HG02763 (cell line): ENCODE measurements around the gene GYPB.
"Not testable (repeated sequence)": the region's sequence is repeated elsewhere in the genome, so short reads cannot be mapped to it uniquely, and the experiment has no call there.

Experiments
- ATAC-seq: cut with Tn5 transposase; IDR thresholded peaks from one replicate; pipeline ENCODE4 v1.9.1; 2021; ENCODE audit warnings: mild to moderate bottlenecking, moderate library complexity; ENCODE audit not compliant: unreplicated experiment

GYPB gene

DNA sequence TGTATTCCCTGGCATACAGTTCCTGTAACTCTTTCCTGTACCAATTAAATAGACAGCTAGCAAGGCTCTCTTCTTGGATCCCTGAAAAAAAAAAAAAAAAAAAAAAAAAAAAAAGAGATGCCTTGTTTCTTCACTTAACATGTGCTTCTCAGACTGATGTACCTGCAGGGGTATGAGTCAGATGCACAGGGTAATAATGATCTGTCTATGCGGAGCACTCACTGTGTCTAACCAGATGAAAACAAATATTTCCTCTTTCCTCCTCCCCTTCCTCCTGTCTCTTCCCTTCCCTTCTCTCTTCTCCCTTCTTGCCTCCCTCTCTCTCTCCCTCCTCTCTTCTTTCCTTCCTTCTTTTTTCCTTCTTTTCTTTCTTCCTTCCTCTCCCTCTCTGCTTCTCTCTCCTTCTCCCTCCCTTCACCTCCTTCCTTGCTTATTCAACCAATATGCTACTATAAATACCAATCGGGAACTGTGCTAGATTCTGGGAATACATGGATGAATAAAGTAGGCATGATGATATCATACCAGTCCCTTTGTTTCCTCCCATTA lies 3.0 kb downstream of the GYPB start:
- not testable (repeated sequence) for ATAC-seq

DNA sequence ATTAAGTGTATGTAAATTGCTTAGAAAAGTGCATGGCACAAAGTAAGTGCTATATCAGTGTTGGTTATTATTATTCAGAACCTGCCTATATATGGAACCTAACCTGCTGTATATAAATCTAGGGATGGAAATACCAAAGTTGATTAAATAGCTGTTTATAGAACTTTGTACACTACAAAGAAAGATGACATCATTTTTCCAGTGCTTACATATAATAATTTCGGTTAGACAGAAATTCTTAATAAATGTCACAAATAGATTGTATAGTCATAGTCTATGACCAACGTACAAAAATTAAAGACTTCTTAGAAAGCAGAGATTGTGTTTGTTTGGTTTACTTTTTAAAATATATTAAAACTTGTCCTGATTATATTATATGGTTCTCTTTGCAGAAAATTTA lies 4.4 kb downstream of the GYPB start:
- no peak for ATAC-seq

DNA sequence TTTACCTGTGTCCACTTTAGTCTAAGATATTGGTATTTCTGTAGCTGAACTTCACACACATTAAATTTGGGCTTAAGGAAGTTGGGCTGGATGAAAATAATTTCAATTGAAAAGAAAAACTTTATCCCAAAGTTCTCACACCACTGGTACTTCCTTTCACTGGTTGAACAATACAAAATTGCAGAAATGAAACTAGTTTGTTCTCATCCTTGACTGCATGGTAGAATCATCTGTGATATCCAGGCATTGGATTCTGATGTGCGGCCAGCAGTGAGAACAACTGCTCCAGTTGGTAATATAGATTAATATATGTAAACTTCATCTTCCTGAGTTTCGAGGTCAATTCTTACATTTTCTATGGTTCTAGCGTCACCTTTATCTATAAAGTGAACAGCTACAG lies 10.6 kb downstream of the GYPB start:
- not testable (repeated sequence) for ATAC-seq

DNA sequence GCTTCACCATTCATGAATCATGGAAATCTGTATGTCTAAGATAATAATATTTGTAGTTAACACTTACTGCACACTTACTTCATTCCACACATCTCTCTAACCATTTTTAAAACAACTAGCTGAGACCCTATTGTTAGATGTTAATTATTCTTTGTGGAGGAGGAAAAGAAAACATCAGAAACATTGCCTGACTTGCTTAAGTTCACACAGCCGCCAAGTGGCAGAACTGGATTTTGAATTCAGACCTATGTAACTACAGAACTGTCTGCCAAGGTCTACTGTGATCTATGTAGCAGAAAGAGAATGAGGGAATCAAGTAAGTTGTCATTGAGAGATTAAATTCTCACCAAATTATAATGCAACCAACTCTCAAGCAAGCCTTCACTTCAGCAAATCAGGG lies 11.2 kb downstream of the GYPB start:
- not testable (repeated sequence) for ATAC-seq

DNA sequence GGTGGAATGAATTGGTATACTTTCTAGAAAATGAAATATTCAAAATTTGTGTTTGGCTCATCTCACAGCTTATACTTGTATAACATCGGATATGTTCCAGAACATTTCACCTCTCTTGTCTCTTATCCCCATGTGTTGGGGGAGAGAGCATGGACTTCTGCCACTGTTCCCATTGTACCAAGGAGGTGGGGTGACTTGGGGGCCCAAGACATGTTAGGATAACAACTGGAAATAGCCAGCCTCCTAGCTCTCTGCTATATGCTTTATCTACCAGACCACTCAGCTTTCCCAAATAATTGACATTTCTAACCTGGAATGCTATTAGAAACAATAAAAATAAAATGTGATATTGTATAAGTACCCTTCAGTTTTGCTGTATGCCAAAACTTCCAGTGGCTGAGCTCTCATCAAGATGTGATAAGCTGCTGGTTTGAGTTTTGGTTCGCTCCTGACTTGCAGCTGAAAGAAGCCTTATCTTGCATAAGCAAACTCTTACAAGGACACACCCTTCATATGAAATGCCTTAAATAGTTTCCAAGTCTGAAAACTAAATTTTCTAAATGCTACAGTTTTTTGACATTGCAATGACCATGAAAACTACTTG lies 12.9 kb downstream of the GYPB start:
- not testable (repeated sequence) for ATAC-seq

DNA sequence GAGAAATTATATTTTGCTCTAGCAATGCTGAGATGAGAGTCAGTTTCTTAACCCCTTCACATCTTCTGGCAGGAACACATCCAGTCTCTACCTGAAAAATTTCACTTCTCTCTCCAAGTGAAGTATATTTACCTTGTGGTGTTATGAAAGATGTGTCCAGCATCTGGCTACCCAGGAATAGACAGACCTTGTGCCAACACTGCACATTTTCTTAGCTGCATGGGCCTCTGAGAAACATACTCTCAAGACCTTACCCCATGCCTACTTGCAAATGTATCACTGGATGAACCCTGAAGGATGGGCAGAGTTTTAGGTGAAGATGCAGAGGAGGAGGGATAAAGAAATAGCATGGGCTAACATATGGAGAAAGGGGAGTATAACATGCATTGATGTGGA lies 13.6 kb downstream of the GYPB start:
- ATAC-seq = not testable (repeated sequence)

DNA sequence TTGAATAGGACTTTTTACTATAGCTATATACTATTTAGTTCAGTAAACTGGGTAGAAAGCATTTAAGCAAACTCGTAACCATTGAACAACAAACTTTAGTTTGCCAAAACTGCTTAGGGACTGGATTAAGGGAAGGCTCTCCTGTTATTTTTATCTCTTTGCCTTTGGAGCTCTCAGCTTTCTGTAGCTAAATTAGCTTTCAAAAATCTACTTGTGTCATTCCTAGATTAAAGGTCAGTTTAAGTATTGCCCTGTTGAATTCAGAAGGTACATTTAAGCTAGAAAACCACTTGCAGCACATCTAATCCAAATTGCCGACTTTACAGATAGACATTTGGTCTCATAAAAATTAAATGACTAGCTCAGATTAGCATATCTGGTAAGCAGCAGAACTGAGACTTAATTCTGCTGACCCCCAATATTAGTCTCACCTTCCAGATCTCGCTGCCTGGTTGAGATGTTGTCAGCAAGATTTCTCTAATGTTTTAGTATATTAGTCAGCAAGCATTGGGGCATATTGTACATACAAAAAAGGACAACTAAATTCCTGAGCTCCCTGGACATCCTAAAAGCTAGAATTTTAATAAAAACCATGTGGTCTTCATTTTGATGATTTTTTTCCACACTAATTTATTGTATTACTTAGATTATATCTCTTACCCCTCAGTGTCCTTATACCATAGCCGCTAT lies 14.2 kb downstream of the GYPB start:
- not testable (repeated sequence) for ATAC-seq

DNA sequence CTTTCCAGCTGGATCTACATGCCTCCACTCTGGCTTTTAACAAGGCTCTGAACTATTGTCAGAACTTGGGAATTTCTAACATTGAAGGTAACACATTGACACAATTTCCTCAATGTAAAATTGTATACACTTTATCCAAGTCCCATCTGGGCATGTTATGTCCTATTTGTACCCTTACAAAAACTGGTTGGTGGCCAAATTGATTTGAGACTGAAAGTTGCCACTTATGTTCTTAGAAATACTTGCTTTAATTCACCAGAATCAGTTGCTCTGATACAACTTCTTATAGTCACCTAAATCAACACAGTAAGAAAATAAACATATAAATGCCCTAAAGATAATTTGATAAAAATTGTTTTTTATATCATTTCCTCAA lies 15.3 kb downstream of the GYPB start:
- ATAC-seq = not testable (repeated sequence)

DNA sequence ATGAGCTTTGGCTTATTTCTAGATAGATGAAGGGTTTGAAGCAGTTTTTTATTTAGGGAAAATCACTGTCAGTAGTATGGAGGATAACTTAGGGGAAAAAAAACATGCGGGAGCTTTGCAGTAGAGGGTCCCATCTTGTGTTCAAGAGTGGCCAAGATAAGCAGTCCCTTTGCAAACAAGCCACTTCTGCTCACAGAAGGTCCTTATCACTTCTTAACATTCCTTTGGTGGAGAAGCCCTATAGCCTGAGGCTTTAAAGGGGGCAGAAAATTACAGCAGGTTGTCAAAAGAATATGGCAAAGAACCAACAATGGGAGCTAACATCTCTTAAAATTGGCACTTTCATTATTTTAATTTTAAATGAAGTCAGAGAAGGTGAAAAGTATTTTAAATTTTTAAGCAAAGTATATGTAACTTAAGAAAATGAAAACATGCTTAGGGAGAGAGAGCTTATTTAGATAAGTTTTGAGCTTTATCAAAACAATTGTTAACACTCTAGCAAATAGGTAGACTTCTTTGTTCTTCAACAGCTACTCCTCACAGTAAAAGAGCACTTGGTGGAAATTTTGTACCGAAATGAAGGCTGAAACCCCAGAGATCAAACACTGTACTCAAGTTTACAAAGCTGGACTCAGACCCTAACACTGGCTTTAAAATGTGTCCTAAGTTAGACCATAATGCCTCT lies 15.8 kb downstream of the GYPB start:
- ATAC-seq = not testable (repeated sequence)

DNA sequence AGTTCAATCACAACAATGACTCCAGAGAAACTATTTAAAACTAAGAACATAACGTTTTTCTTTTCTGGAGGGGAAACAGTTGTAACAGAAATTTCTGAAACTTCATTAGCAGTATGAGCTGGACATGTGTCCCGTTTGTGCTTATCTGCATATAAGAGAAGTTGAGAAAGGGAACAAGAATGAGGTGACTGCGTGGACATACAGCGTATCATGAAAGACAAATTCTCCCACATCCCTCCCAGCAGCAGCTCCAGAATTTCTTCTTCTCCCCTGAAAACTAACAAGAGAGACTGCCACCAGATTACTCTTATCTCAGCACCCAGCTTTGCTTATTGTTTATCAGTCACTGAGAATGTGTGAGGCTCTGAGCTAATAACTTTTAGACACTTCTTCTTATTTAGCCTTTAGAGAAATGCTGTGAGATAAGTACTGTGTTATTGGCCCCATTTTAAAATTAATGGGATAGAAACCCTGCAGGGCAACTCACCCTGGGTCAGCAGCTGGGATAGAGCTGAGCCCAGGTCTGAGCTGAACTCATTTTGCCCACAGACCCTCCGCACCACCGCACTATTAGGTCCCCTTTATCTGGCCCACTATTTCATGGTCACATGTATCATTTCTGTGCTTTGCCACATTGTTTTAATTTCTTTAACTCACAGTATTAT lies 18.7 kb downstream of the GYPB start:
- not testable (repeated sequence) for ATAC-seq

DNA sequence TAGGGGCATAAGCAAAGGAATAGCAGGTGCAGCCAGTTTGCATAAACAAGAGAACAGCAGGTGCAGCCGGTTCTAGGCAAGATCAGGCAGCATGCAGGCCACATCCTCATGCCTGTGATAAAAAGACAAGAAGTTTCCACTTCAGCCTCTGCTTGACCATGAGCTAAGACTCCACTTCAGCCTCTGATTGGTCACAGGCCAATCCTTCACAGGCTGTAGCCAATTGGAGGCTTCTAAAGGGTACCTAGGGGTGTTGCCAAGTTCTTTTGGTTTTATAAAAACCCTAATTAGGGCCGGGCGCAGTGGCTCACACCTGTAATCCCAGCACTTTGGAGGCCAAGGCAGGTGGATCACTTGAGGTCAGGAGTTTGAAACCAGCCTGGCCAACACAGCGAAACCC lies 23.0 kb downstream of the GYPB start:
- not testable (repeated sequence) for ATAC-seq

DNA sequence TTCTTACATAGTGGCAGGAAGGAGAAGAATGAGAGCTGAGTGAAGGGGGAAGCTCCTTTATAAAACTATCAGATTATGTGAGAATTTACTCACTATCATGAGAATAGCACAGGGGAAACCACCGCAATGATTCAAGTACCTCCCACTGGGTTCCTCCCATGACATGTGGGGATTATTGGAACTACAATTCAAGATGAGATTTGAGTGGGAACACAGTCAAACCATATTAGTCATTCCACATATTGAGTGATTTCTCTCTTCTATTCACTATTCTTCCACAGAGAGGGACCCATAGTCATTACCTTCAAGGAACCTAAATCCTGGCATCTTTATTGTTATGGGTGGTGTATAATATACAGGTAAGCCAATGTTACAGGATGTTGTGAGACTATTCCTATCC lies 27.4 kb downstream of the GYPB start:
- not testable (repeated sequence) for ATAC-seq

DNA sequence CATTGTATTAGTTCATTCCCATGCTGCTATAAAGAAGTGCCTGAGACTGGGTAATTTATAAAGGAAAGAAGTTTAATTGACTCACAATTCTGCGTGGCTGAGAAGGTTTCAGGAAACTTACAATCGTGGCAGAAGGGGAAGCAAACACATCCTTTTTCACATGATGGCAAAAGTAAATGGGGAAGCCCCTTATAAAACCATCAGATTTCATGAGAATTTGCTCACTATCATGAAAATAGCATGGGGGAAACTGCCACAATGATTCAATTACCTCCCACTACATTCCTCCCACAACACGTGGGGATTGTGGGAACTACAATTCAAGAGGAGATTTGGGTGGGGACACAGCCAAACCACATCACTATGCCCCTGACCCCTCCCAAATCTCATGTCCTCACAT lies 28.5 kb downstream of the GYPB start:
- ATAC-seq = not testable (repeated sequence)

DNA sequence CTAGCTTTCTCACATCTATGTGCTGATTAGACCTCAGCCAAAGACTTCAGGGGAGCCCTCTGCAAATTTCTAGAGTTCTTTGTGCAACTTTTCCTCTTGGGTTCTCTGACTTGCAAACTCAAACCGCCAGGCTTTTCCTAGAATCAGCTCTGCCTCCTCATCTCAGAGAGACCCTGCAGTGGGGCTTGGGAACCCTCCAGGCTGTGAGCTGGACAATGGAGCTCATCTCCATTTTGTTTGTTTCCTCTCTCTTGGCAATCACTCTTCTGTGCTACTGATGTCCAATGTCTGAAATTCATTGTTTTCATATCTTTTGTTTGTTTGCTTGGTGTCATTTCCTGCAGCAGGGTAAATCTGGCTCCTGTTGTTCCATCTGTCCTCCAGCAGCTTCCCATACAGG lies 33.0 kb downstream of the GYPB start:
- ATAC-seq = no peak

DNA sequence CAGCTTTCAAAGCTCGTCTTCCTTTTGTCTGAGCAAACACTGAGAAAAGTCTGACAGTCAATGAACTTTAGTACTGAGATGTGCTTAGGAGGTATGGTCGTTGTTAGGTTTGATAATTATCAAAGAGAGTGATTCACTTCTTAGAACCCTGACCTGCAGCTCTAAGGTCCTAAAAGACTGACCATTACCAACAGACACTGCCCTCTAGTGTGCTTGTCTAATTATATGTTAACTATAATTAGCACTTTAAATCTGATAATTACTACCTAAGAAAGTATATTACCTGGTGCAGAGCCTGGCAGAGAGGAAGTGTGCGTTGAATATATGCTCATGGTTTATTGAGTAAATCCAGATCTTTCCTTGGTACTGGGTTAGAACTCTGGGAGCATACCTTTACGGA lies 38.4 kb downstream of the GYPB start:
- ATAC-seq = not testable (repeated sequence)

DNA sequence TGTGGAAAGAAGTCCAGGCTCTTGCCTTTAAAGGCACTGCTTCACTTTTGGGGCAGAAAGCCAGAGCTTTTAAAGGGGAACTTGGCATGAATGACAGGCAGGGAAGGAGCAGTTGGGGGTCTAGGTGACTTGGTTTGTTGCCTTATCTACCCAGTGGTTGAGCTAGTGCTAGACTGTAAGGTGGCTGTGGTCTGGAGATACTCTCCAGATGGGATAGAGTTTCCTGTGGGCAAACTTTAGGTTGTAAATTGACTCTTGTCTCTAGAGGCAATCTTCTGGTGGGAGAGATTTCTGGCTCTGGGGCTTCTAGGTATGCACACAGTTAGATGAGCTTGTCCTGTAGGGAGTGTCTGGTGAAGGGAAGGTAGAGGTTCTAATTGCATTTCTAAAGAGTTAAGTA lies 43.7 kb downstream of the GYPB start:
- ATAC-seq = not testable (repeated sequence)

DNA sequence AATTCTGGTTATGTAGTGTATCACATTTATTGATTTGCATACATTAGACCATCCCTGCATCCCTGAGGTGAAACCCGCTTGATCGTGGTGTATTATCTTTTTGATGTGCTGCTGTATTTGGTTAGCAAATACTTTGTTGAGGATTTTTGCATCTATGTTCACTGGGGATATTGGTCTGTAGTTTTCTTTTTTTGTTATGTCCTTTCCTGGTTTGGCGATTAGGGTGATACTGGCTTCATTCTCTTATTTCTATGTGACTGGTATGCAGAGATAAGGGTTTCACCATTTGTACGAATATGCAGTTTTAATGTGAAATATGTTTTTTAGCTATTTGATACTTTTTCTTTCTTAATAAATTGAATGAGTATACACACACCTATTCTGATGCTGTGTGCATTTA lies 45.2 kb downstream of the GYPB start:
- ATAC-seq = not testable (repeated sequence)

DNA sequence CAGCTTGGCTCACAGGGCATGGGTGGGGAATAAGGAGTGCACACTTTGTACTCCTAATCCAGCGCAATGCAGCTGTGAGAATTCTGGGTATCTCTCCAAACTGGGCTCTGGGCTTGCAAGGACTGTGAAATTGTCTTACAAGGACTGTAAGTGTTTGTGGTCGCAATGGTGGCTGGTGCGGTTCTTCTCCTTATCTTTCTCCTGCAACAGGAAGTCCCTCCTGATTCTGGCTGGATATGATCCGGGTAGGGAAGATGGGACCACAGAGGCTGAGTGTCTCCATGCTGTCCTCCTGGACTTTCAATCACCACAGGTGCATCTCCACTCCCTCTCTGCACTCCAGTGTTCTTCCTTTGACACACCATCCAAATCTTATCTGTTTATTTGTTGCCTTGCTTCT lies 58.1 kb downstream of the GYPB start:
- ATAC-seq = no peak

DNA sequence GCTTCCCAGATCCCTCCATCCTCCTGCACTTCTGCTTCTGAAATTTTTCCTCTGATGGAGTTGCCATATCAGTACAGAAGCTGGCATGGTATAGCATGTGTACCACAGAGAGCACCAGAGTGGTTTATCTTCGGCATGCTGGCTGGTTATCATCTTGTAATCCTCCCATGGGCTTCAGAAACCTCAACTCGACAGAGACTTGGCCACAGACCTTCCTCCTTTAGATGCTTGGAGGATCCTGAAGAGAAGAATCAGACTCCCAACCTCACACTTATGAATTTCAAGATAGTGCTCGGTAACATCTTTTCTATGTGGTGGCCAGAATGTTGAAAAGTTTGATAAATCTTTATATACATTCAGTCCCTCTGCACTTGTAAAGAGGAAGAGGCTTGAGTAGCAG lies 63.9 kb downstream of the GYPB start:
- ATAC-seq = not testable (repeated sequence)

DNA sequence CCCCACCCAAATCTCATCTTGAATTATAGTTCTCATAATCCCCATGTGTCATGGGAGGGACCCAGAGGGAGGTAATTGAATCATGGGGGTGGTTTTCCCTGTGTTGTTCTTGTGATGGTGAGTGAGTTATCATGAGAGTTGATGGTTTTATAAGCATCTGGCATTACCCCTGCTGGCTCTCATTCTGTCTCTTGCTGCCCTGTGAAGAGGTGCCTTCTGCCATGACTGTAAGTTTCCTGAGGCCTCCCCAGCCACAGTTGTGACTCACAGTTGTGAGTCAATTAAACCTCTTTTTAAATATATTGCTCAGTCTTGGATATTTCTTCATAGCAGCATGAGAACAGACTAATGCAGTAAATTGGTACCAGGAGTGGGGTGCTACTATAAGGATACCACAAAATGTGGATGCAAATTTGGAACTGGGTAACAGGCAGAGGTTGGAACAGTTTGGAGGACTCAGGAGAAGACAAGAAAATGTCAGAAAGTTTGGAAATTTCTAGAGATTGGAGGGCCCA lies 67.7 kb downstream of the GYPB start:
- not testable (repeated sequence) for ATAC-seq

DNA sequence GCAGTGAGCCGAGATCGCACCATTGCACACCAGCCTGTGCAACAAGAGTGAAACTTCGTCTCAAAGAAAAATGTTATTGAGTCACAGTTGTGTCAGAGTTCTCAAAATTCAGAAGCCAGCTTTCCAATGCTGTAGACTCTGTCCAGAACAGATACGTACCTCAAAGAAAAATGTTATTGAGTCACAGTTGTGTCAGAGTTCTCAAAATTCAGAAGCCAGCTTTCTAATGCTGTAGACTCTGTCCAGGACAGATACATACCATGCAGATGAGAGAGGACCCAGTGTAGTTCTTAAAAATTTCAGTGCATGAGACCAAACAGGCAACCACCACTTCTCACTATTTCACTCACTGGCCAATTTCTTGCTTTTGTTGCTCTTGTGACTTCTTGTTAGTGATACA lies 68.2 kb downstream of the GYPB start:
- not testable (repeated sequence) for ATAC-seq
